Epithelial cell of umbilical artery (primary cell): ENCODE results near the gene PIK3AP1. TPM values are rescaled to one million over a fixed set of nuclear protein-coding genes. Genes with fewer than 3 reads are reported as not detected.

Experiments
- total RNA-seq: library from RNA; depleted of rRNA; stranded (reverse); fragments of >200 nt; gene quantifications from 2 replicates; pipeline ENCODE4 v1.2.3, GENCODE V29; 2014

PIK3AP1 gene
- 0.30 and 0.32 TPM in 2 replicates for total RNA-seq

DNA sequence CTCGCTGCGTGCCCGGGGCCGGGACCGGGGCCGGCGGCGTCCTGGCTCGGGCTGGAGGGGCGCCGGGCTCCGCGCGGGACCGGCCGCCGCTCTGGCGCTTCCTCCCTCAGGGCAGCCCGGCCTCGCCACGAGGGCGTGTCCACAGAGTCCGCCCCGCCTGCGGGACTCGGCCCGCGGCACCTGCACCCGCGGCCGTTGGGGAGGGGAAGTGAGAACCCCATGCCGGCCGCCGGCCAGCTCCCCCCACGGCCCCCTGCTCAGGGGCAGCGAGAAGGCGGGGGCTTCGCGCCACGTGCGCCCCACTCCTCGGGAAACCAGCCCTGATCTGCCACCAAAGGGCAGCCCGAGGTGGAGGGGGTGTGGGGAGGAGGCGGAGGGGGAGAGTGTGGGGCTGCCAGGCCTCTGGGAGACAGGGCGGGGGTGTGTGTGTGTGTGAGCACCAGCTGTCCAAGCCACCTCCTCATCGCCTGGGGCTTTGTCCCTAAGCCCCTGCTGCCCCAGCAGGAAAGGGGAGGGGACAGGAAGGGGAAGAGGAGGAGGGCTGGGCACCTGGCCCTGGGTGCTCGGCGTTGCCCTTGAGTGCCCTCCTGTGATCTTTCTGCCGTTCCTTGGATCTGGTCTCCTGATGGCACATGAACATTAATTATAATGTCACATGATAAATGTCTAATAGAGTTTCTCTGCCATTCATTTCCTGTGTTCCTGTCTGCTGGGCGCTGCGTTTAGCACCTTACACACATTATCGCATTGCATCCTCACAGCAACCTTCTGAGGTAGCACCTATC lies at the start of gene PIK3AP1:
TSS of gene PIK3AP1 (minus strand) at position 93 of the 785 bp plus-strand sequence. CDS start 120 bp downstream, outside the sequence.

GRCh38 chr10:96586419-96587263 lies 133.7 kb downstream of the PIK3AP1 start, which contains the start of gene TM9SF3:
Gene TM9SF3, minus strand, starts transcription at chr10:96587012. Its CDS starts 177 bp downstream, at chr10:96586835.

Other genes with a start within 250 kb of the PIK3AP1 start
- gene TLL2, start 206.6 kb downstream of the PIK3AP1 start, total RNA-seq = under 0.01 TPM in 1 of 2 replicates, not detected in the other
- gene TM9SF3, start 133.5 kb downstream of the PIK3AP1 start, total RNA-seq = 119 and 174 TPM in 2 replicates
- 15.9 and 20.4 TPM in 2 replicates for gene LCOR, start 111.8 kb upstream of the PIK3AP1 start, total RNA-seq